MCF 10A (cell line): ENCODE results near the gene EVC2. TPM values are rescaled to one million over a fixed set of nuclear protein-coding genes. Genes with fewer than 3 reads are reported as not detected.
A peak's percentile ranks its signal among the peaks of the same experiment; 100 is the strongest.
"Not testable (repeated sequence)": the region's sequence is repeated elsewhere in the genome, so short reads cannot be mapped to it uniquely, and the experiment has no call there.

ENCODE experiments used
- BruUV-seq: library from RNA; stranded (reverse); fragments of 400-500 nt; replicated peaks from 2 replicates; lab custom pipeline; 2021; lab: Mats Ljungman, UMichigan
- CTCF ChIA-PET: fragments of 300-600 bp; sonication (Branson Sonifier 250); formaldehyde crosslinking; extraction: SDS; loops from one replicate; lab custom pipeline; 2021; ENCODE audit warnings: antibody characterized with exemption, inconsistent platforms; lab: Yijun Ruan, JAX
- POLR2A ChIA-PET: fragments of 300-600, 350-650 bp; sonication (Branson Sonifier 250); formaldehyde crosslinking; extraction: SDS; loops from one replicate; lab custom pipeline; 2020; ENCODE audit warnings: antibody characterized with exemption, inconsistent platforms; lab: Yijun Ruan, JAX
- DNase-seq: peaks from one replicate; pipeline ENCODE4 v3.0.0-alpha.2; 2018; ENCODE audit not compliant: unreplicated experiment
- H3K27ac Mint-ChIP-seq: one replicate; pipeline ENCODE4 v1.8.0; 2022; ENCODE audit warnings: mild to moderate bottlenecking, low read depth, mixed read lengths; ENCODE audit not compliant: unreplicated experiment
- H3K27me3 Mint-ChIP-seq: one replicate; pipeline ENCODE4 v1.8.0; 2022; ENCODE audit warnings: mixed read lengths; ENCODE audit not compliant: insufficient read depth, unreplicated experiment
- H3K36me3 Mint-ChIP-seq: one replicate; pipeline ENCODE4 v1.8.0; 2022; ENCODE audit warnings: mild to moderate bottlenecking, moderate library complexity, mixed read lengths; ENCODE audit not compliant: insufficient read depth, unreplicated experiment
- H3K4me1 Mint-ChIP-seq: one replicate; pipeline ENCODE4 v1.8.0; 2022; ENCODE audit warnings: mixed read lengths; ENCODE audit not compliant: insufficient read depth, unreplicated experiment
- H3K4me3 Mint-ChIP-seq: one replicate; pipeline ENCODE4 v1.8.0; 2022; ENCODE audit warnings: mild to moderate bottlenecking, moderate library complexity, mixed read lengths; ENCODE audit not compliant: unreplicated experiment
- H3K9me3 Mint-ChIP-seq: one replicate; pipeline ENCODE4 v1.8.0; 2022; ENCODE audit warnings: mixed read lengths; ENCODE audit not compliant: unreplicated experiment
- intact Hi-C: fragments of 100-400 bp; cut with micrococcal nuclease; formaldehyde crosslinking; loops from 2 replicates; pipeline ENCODE4 v1.14.1; 2022
- total RNA-seq: library from RNA; stranded (reverse); gene quantifications from 2 replicates; pipeline ENCODE4 v1.2.3, GENCODE V29; 2022
- TF ChIP-seq, protein P1 (sequence below): fragments of 200-600 bp; IDR thresholded peaks from one replicate; pipeline ENCODE4 v1.8.0; 2022; ENCODE audit warnings: antibody characterized with exemption, mild to moderate bottlenecking; ENCODE audit not compliant: unreplicated experiment

The EVC2 gene
- total RNA-seq, 1 experiment from 2014 or later: 5.5 TPM

DNA sequence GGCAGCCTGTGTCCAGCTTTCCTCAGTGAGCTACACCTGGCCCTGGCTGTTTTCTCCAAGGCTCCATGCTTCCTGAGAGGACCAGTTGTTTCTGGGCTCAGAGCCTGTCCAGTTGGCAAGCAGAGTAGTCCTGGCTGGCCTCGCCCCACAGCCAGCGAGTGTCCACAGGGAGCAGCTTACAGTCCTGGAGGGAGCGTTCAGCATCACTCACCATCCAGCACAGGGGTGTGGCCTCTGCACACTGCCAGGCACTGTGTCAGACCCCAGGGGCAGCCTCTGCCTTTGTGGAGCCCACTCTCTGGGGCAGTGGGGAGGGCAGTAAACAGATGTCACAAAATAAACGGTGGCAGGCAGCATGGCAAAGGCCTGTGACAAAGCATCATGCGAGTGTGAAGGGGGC is 26.5 kb upstream of the EVC2 start:
- ChIA-PET POLR2A (no interaction called here), CTCF (interaction anchor here (1.0 to 1.1 kb wide), 2 partner anchors 9 to 56 kb away, joined by 3 to 4 read pairs; no protein-coding TSS in a partner anchor)
- no peaks in the 10 kb centered on the region for H3K9me3 Mint-ChIP-seq
- H3K4me3 Mint-ChIP-seq: no peak overlapping the region
- H3K27me3 Mint-ChIP-seq: no peaks in the 10 kb centered on the region
- intact Hi-C loops: no loop called here
- peaks cover 66% of the 10 kb centered on the region for H3K36me3 Mint-ChIP-seq
- H3K27ac Mint-ChIP-seq: no peak overlapping the region
- TF ChIP-seq, protein P1, sequence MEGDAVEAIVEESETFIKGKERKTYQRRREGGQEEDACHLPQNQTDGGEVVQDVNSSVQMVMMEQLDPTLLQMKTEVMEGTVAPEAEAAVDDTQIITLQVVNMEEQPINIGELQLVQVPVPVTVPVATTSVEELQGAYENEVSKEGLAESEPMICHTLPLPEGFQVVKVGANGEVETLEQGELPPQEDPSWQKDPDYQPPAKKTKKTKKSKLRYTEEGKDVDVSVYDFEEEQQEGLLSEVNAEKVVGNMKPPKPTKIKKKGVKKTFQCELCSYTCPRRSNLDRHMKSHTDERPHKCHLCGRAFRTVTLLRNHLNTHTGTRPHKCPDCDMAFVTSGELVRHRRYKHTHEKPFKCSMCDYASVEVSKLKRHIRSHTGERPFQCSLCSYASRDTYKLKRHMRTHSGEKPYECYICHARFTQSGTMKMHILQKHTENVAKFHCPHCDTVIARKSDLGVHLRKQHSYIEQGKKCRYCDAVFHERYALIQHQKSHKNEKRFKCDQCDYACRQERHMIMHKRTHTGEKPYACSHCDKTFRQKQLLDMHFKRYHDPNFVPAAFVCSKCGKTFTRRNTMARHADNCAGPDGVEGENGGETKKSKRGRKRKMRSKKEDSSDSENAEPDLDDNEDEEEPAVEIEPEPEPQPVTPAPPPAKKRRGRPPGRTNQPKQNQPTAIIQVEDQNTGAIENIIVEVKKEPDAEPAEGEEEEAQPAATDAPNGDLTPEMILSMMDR: no peak
- DNase-seq: no peak
- BruUV-seq: no TSS peak
- H3K4me1 Mint-ChIP-seq: no peaks in the 10 kb centered on the region

DNA sequence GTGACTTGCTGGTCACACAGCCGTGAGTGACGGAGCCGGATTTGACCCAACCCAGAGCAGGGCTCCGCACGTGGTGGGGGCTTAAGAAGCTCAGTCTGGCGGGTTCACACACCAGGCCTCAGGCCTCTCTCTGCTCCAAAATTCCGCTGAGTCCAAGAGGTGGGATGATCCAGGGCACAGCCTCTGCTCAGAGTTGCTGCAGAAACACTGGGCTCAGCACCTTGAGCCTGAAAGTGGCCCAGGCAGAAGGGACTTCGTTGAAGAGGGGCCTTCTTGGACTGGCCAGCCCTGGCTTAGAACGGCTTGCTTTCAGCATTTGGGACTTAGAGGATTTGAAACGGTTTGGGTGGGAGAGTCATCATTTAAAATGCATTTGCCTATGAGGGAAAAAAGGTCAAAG is 23.8 kb upstream of the EVC2 start:
- BruUV-seq: no TSS peak
- no peaks in the 10 kb centered on the region for H3K27me3 Mint-ChIP-seq
- intact Hi-C loops: no loop called here
- ChIA-PET POLR2A (no interaction called here), CTCF (no interaction called here)
- peaks cover 45% of the 10 kb centered on the region for H3K36me3 Mint-ChIP-seq
- TF ChIP-seq, protein P1: no peak
- no peak overlapping the region for H3K4me3 Mint-ChIP-seq
- DNase-seq: no peak
- no peak overlapping the region for H3K27ac Mint-ChIP-seq
- no peaks in the 10 kb centered on the region for H3K4me1 Mint-ChIP-seq
- H3K9me3 Mint-ChIP-seq: no peaks in the 10 kb centered on the region

DNA sequence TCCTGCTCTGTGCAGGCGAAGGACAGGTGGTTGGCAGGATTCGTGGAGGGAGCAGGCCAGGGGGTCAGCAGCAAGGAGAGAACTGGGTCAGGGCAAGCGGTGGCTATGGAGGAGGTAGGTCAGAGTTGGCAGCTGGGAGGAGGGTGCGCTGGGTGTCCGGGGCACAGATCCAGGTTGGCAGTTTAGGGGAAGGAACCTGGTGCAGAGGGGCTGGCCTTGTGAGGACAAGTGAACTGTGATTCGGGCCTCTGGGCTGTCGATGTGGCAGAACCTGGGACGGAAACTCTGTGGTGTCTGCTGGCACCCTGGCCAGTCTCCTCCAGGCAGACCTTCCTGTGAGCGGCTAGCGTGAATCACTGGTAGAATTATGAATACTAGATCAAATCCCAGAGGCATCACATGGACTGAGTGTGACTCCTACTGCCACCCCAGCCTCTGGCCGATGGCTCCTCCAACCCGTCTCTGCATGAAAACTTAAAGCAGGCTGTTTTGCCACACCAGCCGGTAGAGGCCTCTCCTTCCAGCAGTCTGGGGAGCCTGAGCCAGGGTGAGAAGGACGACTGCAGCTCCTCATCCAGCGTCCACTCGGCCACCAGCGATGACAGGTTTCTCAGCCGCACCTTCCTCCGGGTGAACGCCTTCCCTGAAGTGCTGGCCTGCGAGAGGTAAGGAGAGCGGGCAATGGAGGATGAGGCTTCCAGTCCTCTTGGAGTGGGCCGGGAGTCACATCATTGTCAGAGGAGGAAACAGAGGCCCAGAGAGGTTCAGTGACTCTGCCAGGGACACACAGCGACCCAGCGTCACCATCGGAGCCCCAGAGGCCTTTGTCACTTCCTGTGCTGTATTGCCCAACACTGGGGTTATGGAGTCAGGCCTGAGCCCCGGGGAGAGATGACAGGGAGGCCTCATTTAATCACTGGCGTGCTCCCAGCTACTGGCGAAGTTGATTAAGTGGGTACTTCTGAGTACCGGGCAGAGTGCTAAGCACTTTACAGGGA is 22.9 kb upstream of the EVC2 start:
- intact Hi-C loops: no loop called here
- TF ChIP-seq, protein P1: no peak
- no TSS peak for BruUV-seq
- Mint-ChIP-seq H3K4me1 (no peaks in the 10 kb centered on the region), H3K9me3 (no peaks in the 10 kb centered on the region), H3K27me3 (no peaks in the 10 kb centered on the region), H3K36me3 (peaks cover 38% of the 10 kb centered on the region), H3K27ac (peak overlapping the region; percentile 27), H3K4me3 (no peak overlapping the region)
- DNase-seq: no peak
- CTCF ChIA-PET: no interaction called here
- POLR2A ChIA-PET: no interaction called here

DNA sequence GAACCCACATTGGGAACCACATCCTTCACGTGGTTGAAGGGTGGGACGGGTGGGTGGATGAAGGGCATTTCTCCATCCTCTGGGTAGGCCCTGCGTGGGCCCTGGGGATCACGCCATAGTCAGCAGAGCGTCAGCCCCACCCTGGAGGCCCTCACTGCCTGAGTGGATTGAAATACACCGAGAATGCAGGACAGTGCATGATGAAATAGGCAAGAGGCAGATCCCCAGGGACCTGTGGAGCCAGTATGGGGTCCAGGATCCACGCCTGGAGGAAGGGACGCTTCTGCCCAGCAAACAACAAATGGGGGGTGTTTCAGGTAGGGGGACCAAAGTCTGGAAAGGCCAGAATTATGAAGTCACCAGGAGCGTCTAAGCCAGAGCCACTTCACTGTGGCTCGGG is 22.1 kb upstream of the EVC2 start:
- no peaks in the 10 kb centered on the region for H3K27me3 Mint-ChIP-seq
- peak overlapping the region; percentile 27 for H3K27ac Mint-ChIP-seq
- peaks cover 44% of the 10 kb centered on the region for H3K36me3 Mint-ChIP-seq
- ChIA-PET POLR2A (no interaction called here), CTCF (no interaction called here)
- no peak overlapping the region for H3K4me3 Mint-ChIP-seq
- DNase-seq: no peak
- no peaks in the 10 kb centered on the region for H3K9me3 Mint-ChIP-seq
- intact Hi-C loops: no loop called here
- no peaks in the 10 kb centered on the region for H3K4me1 Mint-ChIP-seq
- BruUV-seq: no TSS peak
- TF ChIP-seq, protein P1: no peak

DNA sequence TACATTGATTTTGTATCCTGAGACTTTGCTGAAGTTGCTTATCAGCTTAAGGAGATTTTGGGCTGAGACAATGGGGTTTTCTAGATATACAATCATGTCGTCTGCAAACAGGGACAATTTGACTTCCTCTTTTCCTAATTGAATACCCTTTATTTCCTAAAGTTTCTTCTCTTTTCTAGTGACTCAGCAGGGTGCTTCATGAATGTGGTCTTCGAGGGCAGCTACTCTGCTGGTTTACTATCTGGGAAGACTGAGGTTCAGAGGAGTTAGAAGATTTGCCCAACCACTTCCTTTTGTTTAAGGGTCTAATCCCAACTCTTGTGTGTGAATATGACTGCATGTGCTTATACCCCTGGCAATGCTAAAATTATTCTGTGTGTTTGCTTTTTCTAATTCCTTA is 20.1 kb upstream of the EVC2 start:
- H3K27ac Mint-ChIP-seq, BruUV-seq, H3K27me3 Mint-ChIP-seq, CTCF ChIA-PET, H3K9me3 Mint-ChIP-seq, intact Hi-C loops, H3K4me3 Mint-ChIP-seq, H3K4me1 Mint-ChIP-seq, DNase-seq: not testable (repeated sequence)
- peaks cover 38% of the 10 kb centered on the region for H3K36me3 Mint-ChIP-seq
- POLR2A ChIA-PET: interaction anchor here (0.9 kb wide), 1 partner anchor 15 kb away, joined by 3 read pairs; no protein-coding TSS in a partner anchor
